GM12878 (cell line): ENCODE measurements around the gene MSI2. TPM values are rescaled to one million over a fixed set of nuclear protein-coding genes. Genes with fewer than 3 reads are reported as not detected.

Source experiments
- ATAC-seq: fragments of 200-7000 bp; cut with Tn5 transposase; 3 replicates; pipeline ENCODE4 v1.9.1; 2020; ENCODE audit warnings: mild to moderate bottlenecking, moderate library complexity
- BruUV-seq: library from RNA; stranded (reverse); fragments of 400-500 nt; replicated peaks from 2 replicates; lab custom pipeline; 2021; lab: Mats Ljungman, UMichigan
- CTCF ChIA-PET: fragments of 300-600 bp; sonication (Branson Sonifier 250); formaldehyde crosslinking; extraction: SDS; loops from one replicate; lab custom pipeline; 2021; ENCODE audit warnings: inconsistent platforms; lab: Yijun Ruan, JAX
- POLR2A ChIA-PET: fragments of 350-600 bp; formaldehyde crosslinking; extraction: SDS; loops from one replicate; lab custom pipeline; 2021; ENCODE audit warnings: inconsistent platforms; lab: Charles Lee
- RAD21 ChIA-PET: fragments of 300-600 bp; sonication (Branson Sonifier 250); formaldehyde crosslinking; loops from one replicate; lab custom pipeline; 2023; ENCODE audit warnings: antibody characterized with exemption; ENCODE audit not compliant: unreplicated experiment; lab: Charles Lee
- SMC1A ChIA-PET: fragments of 300-600 bp; sonication (Branson Sonifier 250); formaldehyde crosslinking; loops from one replicate; lab custom pipeline; 2023; ENCODE audit not compliant: unreplicated experiment, uncharacterized antibody; lab: Charles Lee
- DNase-seq: peaks from one replicate; pipeline ENCODE4 v3.0.0-alpha.2; 2011; ENCODE audit warnings: low read depth, low spot score
- FAIRE-seq: peaks from 3 replicates; lab custom pipeline; 2011; peaks lifted over from hg19 to GRCh38; lab: Jason Lieb, UNC
- H2AFZ ChIP-seq: 2 replicates; pipeline ENCODE4 v1.6.0; 2011; ENCODE audit warnings: low read depth, low read length, control low read depth; ENCODE audit not compliant: control insufficient read depth
- H3K27ac ChIP-seq: 2 replicates; pipeline ENCODE4 v1.5.1; 2011; ENCODE audit warnings: control low read depth; ENCODE audit not compliant: control insufficient read depth, insufficient read depth
- H3K27me3 ChIP-seq, 2 experiments: replicated peaks in 1 of 2; 2 replicates each; pipeline versions ENCODE4 v1.6.0 to v1.6.1; 2011; ENCODE audit warnings: low read length in 1 of 2; ENCODE audit not compliant: control insufficient read depth in 2 of 2, insufficient read depth in 2 of 2
- H3K36me3 ChIP-seq, 2 experiments: 2 replicates each; pipeline ENCODE4 v1.5.1; 2011; ENCODE audit warnings: low read length in 1 of 2; ENCODE audit not compliant: control insufficient read depth in 2 of 2, insufficient read depth in 2 of 2
- H3K4me1 ChIP-seq: 2 replicates; pipeline ENCODE4 v1.6.1; 2011; ENCODE audit warnings: mild to moderate bottlenecking, low read length, moderate library complexity, mixed read lengths; ENCODE audit not compliant: control insufficient read depth, insufficient read depth
- H3K4me2 ChIP-seq: 2 replicates; pipeline ENCODE4 v1.6.0; 2011; ENCODE audit warnings: control low read depth; ENCODE audit not compliant: control insufficient read depth, insufficient read depth
- H3K4me3 ChIP-seq: fragments of 200-600 bp; sonication (generic); 2 replicates; pipeline ENCODE4 v1.5.1; 2016
- H3K79me2 ChIP-seq: 2 replicates; pipeline ENCODE4 v1.6.0; 2011; ENCODE audit warnings: low read length; ENCODE audit not compliant: control insufficient read depth, insufficient read depth
- H3K9ac ChIP-seq: 2 replicates; pipeline ENCODE4 v1.8.0; 2011; ENCODE audit warnings: low read length, control low read depth, mixed read lengths; ENCODE audit not compliant: control insufficient read depth, insufficient read depth
- H3K9me3 ChIP-seq: replicated peaks from 3 replicates; pipeline ENCODE4 v1.5.1; 2011; ENCODE audit warnings: mild to moderate bottlenecking, low read length; ENCODE audit not compliant: control insufficient read depth, insufficient read depth
- H4K20me1 ChIP-seq: 2 replicates; pipeline ENCODE4 v1.6.0; 2011; ENCODE audit not compliant: control insufficient read depth, insufficient read depth
- BCL11A ChIP-seq: IDR thresholded peaks from 2 replicates; pipeline ENCODE4 v1.6.1; 2011; ENCODE audit warnings: low read depth, low read length
- CHD2 ChIP-seq: IDR thresholded peaks from 2 replicates; pipeline ENCODE4 v1.6.1; 2011; ENCODE audit warnings: low read depth, low read length, improper control_type of control experiment, borderline replicate concordance
- CREM ChIP-seq: IDR thresholded peaks from 2 replicates; pipeline ENCODE4 v1.6.1; 2014; ENCODE audit warnings: antibody characterized with exemption, low read depth
- FOXK2 ChIP-seq: fragments of 450-650 bp; IDR thresholded peaks from 2 replicates; pipeline ENCODE4 v1.6.1; 2017; ENCODE audit warnings: mild to moderate bottlenecking, moderate library complexity
- KAT2A ChIP-seq: conservative IDR thresholded peaks from 2 replicates; pipeline ENCODE4 v1.6.1; 2011; ENCODE audit warnings: low read depth, low read length; ENCODE audit not compliant: control insufficient read depth
- MEF2B ChIP-seq: fragments of 450-650 bp; IDR thresholded peaks from 2 replicates; pipeline ENCODE4 v1.6.1; 2018; ENCODE audit warnings: mild to moderate bottlenecking, moderate library complexity; ENCODE audit not compliant: partially characterized antibody, poor library complexity, severe bottlenecking
- NFIC ChIP-seq: IDR thresholded peaks from 2 replicates; pipeline ENCODE4 v1.6.1; 2012; ENCODE audit warnings: low read depth, mild to moderate bottlenecking, inconsistent platforms, low read length, moderate library complexity
- NFXL1 ChIP-seq: fragments of 450-650 bp; IDR thresholded peaks from 2 replicates; pipeline ENCODE4 v1.6.1; 2017; ENCODE audit warnings: antibody characterized with exemption, mild to moderate bottlenecking, borderline replicate concordance
- PBX3 ChIP-seq: IDR thresholded peaks from 2 replicates; pipeline ENCODE4 v1.6.1; 2011; ENCODE audit warnings: mild to moderate bottlenecking, low read depth, low read length, moderate library complexity; ENCODE audit not compliant: insufficient replicate concordance
- POU2F2 ChIP-seq: IDR thresholded peaks from 3 replicates; pipeline ENCODE4 v1.6.1; 2011; ENCODE audit warnings: low read depth, mild to moderate bottlenecking, low read length, borderline replicate concordance
- SMARCA5 ChIP-seq: fragments of 450-650 bp; IDR thresholded peaks from 2 replicates; pipeline ENCODE4 v1.6.1; 2017; ENCODE audit warnings: mild to moderate bottlenecking
- SRF ChIP-seq, 2 experiments: IDR thresholded peaks; 2 replicates each; pipeline ENCODE4 v1.6.1; 2011; ENCODE audit warnings: low read depth in 2 of 2, low read length in 2 of 2, mild to moderate bottlenecking in 1 of 2, moderate library complexity in 1 of 2
- WGBS: methylation state at CpG from one replicate; pipeline ENCODE4 v1.1.6; 2016; ENCODE audit warnings: low lambda C conversion rate; ENCODE audit not compliant: insufficient replicate concordance, insufficient coverage; ENCODE audit errors: missing lambda C conversion rate; 5-methylcytosine and 5-hydroxymethylcytosine counted together
- in situ Hi-C: fragments of 300-500 bp; cut with MboI; formaldehyde crosslinking; loops from 9 replicates; pipeline ENCODE4 v1.14.3; 2018; ENCODE audit warnings: mixed read lengths
- intact Hi-C: fragments of 100-400 bp; cut with micrococcal nuclease; formaldehyde crosslinking; loops from one replicate; pipeline ENCODE4 v1.14.2; 2022; ENCODE audit not compliant: unreplicated experiment
- polyA plus RNA-seq, 11 experiments: library from polyadenylated mRNA; depleted of rRNA in 4 of 11; unstranded in 6 of 11; stranded (reverse) in 5 of 11; fragments of >200 nt; fragmentation: Nextera tagmentation in 4 of 11; fragmentation: Illumina TruSeq in 1 of 11; extraction: Ambion mirVana in 4 of 11; extraction: Trizol in 1 of 11; gene quantifications; 1 replicate in 1 of 11; 2 replicates in 10 of 11; pipeline versions ENCODE4 v1.2.1 to v1.2.3, GENCODE V29; 2011 to 2016; ENCODE audit warnings: inconsistent platforms in 2 of 11, missing spikeins in 2 of 11, low read depth in 1 of 11
- total RNA-seq, 4 experiments: library from RNA; depleted of rRNA in 3 of 4; stranded (reverse); fragments of >200 nt in 3 of 4; fragmentation: Illumina TruSeq in 1 of 4; extraction: Trizol in 1 of 4; gene quantifications; 2 replicates each; pipeline versions ENCODE4 v1.2.1 to v1.2.3, GENCODE V29; 2013 to 2021
- TF ChIP-seq, protein P1 (sequence below), 3 experiments: IDR thresholded peaks in 2 of 3; conservative IDR thresholded peaks in 1 of 3; 2 replicates each; pipeline ENCODE4 v1.5.1; 2011; ENCODE audit warnings: low read depth in 3 of 3, low read length in 3 of 3, mild to moderate bottlenecking in 3 of 3, control low read depth in 2 of 3, moderate library complexity in 2 of 3, inconsistent platforms in 1 of 3, mixed read lengths in 1 of 3; ENCODE audit not compliant: control insufficient read depth in 2 of 3, insufficient read depth in 1 of 3; ENCODE audit errors: extremely low read depth in 1 of 3

MSI2 gene
- total and polyA plus RNA-seq, 10 of the 15 experiments (the other 5 are each of a cell fraction or from before 2014, with no cell fraction given), result 6.1 to 76.1 (median 42.0) TPM

DNA sequence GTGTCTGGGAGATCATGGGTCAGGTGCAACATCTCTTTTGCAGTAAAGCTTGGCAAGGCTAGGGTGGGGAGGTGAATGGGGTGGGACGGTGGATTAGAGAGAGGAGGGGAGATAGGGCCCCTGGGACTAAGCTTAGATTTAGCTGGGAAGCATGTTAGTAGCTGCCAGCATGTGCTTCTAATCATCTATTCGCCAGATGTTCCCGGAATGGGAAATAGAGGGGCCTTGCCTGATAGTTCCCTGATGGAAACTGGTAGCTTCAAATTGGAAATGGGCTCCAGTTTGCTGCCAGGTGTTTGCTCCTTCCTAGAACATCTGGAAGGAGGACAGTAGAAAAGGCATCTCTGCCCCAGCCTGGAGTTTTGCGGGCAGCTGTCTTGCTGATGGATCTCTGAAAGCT lies 312.7 kb downstream of the MSI2 start:
- POLR2A ChIA-PET, result no interaction called here
- DNase-seq, result no peak
- RAD21 ChIA-PET, result no interaction called here

DNA sequence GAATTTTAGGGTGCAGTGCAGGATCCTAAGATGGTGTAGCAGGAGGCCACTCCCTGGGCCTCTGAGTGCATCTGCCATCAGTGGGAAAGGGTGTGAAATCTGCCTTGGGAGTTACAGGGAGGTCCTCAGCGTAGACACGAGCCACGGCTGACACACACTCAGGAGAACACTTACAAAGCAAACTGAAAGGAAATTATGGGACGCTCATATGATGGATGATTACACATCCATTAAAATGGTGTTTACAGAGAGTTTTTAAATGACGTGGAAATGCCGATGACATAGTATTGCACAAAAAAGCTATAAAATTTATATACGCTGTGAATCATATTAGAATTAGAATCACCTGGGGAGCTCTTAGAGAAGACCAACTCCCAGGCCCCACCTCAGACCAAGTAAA lies 313.5 kb downstream of the MSI2 start:
- no peak overlapping the region for H3K4me2 ChIP-seq
- H3K9me3 ChIP-seq, result no peaks in the 10 kb centered on the region
- FAIRE-seq (no peak), DNase-seq (no peak), ATAC-seq (no peak)
- no peak overlapping the region for H3K9ac ChIP-seq
- no peaks in the 10 kb centered on the region for H3K4me1 ChIP-seq
- H3K27ac ChIP-seq, result no peak overlapping the region
- H3K27me3 ChIP-seq, result no peaks in the 10 kb centered on the region
- H3K4me3 ChIP-seq, result no peak overlapping the region
- ChIA-PET CTCF (interaction anchor here (1.1 to 1.2 kb wide), 2 partner anchors 17 to 18 kb away, joined by 3 to 4 read pairs; no protein-coding TSS in a partner anchor), SMC1A (interaction anchor here (0.8 to 1.4 kb wide), 2 partner anchors 18 to 169 kb away, joined by 3 read pairs; no protein-coding TSS in a partner anchor), RAD21 (interaction anchor here (0.5 kb wide), 1 partner anchor 13 kb away, joined by 3 read pairs; no protein-coding TSS in a partner anchor), POLR2A (no interaction called here)
- H2AFZ ChIP-seq, result no peak overlapping the region
- H3K79me2 ChIP-seq, result no peaks in the 10 kb centered on the region
- BruUV-seq, result no TSS peak
- in situ Hi-C loops (no loop called here), intact Hi-C loops (no loop called here)
- 94% methylated on average over 7 of the region's 7 CpGs for WGBS
- H4K20me1 ChIP-seq, result no peaks in the 10 kb centered on the region; the same call in 1 of the 2 replicates
- H3K36me3 ChIP-seq, result peaks cover 0 to 4% of the 10 kb centered on the region in 2 experiments; a peak in 3 of 4 replicates
- TF ChIP-seq KAT2A (no peak), FOXK2 (no peak), SRF (IDR thresholded peaks at IDR 0.05; ENCODE audit: low read depth in 2 of 2, low read length in 2 of 2) (no peak), MEF2B (no peak), CREM (no peak), SMARCA5 (no peak), NFIC (no peak), NFXL1 (no peak), POU2F2 (no peak), CHD2 (no peak)
- TF ChIP-seq, protein P1, sequence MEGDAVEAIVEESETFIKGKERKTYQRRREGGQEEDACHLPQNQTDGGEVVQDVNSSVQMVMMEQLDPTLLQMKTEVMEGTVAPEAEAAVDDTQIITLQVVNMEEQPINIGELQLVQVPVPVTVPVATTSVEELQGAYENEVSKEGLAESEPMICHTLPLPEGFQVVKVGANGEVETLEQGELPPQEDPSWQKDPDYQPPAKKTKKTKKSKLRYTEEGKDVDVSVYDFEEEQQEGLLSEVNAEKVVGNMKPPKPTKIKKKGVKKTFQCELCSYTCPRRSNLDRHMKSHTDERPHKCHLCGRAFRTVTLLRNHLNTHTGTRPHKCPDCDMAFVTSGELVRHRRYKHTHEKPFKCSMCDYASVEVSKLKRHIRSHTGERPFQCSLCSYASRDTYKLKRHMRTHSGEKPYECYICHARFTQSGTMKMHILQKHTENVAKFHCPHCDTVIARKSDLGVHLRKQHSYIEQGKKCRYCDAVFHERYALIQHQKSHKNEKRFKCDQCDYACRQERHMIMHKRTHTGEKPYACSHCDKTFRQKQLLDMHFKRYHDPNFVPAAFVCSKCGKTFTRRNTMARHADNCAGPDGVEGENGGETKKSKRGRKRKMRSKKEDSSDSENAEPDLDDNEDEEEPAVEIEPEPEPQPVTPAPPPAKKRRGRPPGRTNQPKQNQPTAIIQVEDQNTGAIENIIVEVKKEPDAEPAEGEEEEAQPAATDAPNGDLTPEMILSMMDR (IDR thresholded peaks at IDR 0.05 in 2 of 3, conservative IDR thresholded peaks at IDR 0.05 in 1 of 3; ENCODE audit: control insufficient read depth in 2 of 3, extremely low read depth in 1 of 3, insufficient read depth in 1 of 3, low read depth in 3 of 3, low read length in 3 of 3), result no peak

More for the DNA sequence above, 312.7 kb downstream of the MSI2 start:
- CTCF ChIA-PET, result interaction anchor here (1.1 to 1.2 kb wide), 2 partner anchors 16 to 17 kb away, joined by 3 to 4 read pairs; no protein-coding TSS in a partner anchor
- Histone ChIP-seq H3K4me2 (no peak overlapping the region), H2AFZ (no peak overlapping the region), H3K27ac (no peak overlapping the region), H3K36me3 (peaks cover 0 to 4% of the 10 kb centered on the region in 2 experiments; a peak in 3 of 4 replicates), H4K20me1 (no peaks in the 10 kb centered on the region; the same call in 1 of the 2 replicates), H3K9me3 (no peaks in the 10 kb centered on the region), H3K9ac (no peak overlapping the region), H3K4me3 (no peak overlapping the region), H3K4me1 (no peaks in the 10 kb centered on the region), H3K27me3 (no peaks in the 10 kb centered on the region), H3K79me2 (no peaks in the 10 kb centered on the region)
- in situ Hi-C loops, result no loop called here
- no TSS peak for BruUV-seq
- FAIRE-seq (no peak), ATAC-seq (no peak)
- TF ChIP-seq PBX3, result no peak
- no peak for TF ChIP-seq BCL11A
- intact Hi-C loops, result no loop called here
- 97% methylated on average over 4 of the region's 4 CpGs for WGBS
- SMC1A ChIA-PET, result interaction anchor here (1.4 kb wide), 1 partner anchor 170 kb away, joined by 3 read pairs; no protein-coding TSS in a partner anchor
